WTC11 (cell line): Measurements from ENCODE around the gene LRP11. TPM values are rescaled to one million over a fixed set of nuclear protein-coding genes. Genes with fewer than 3 reads are reported as not detected.

Source experiments
- ATAC-seq: fragments of 200-7000 bp; cut with Tn5 transposase; 2 replicates; pipeline ENCODE4 v1.10.0; 2021; ENCODE audit warnings: mild to moderate bottlenecking, moderate library complexity
- CTCF ChIA-PET: fragments of 300-600 bp; sonication (Branson Sonifier 250); formaldehyde crosslinking; loops from one replicate; lab custom pipeline; 2021; ENCODE audit warnings: antibody characterized with exemption; lab: Charles Lee
- POLR2A ChIA-PET: fragments of 350-600 bp; sonication (Branson Sonifier 250); formaldehyde crosslinking; loops from one replicate; lab custom pipeline; 2021; ENCODE audit warnings: antibody characterized with exemption; lab: Charles Lee
- DNase-seq: peaks from one replicate; pipeline ENCODE4 v3.0.0; 2021; ENCODE audit warnings: low spot score
- H3K27ac Mint-ChIP-seq: 2 replicates; pipeline ENCODE4 v1.8.0; 2021; ENCODE audit warnings: mixed read lengths
- H3K27me3 Mint-ChIP-seq: 2 replicates; pipeline ENCODE4 v1.8.0; 2021; ENCODE audit warnings: low read depth, mild to moderate bottlenecking, moderate library complexity, mixed read lengths
- H3K36me3 Mint-ChIP-seq: 2 replicates; pipeline ENCODE4 v1.8.0; 2021; ENCODE audit warnings: mixed read lengths
- H3K4me1 Mint-ChIP-seq: 2 replicates; pipeline ENCODE4 v1.8.0; 2022; ENCODE audit warnings: mixed read lengths
- H3K4me3 Mint-ChIP-seq: 2 replicates; pipeline ENCODE4 v1.8.0; 2021; ENCODE audit warnings: mild to moderate bottlenecking, moderate library complexity, mixed read lengths
- H3K9me3 Mint-ChIP-seq: 2 replicates; pipeline ENCODE4 v1.8.0; 2021; ENCODE audit warnings: mixed read lengths
- ATF3 ChIP-seq: sonication (generic); formaldehyde crosslinking; conservative IDR thresholded peaks from 2 replicates; pipeline ENCODE4 v1.8.1; 2022; ENCODE audit warnings: mild to moderate bottlenecking, missing genetic modification reagents
- CREM ChIP-seq: sonication (generic); formaldehyde crosslinking; IDR thresholded peaks from 2 replicates; pipeline ENCODE4 v1.8.1; 2022; ENCODE audit warnings: mild to moderate bottlenecking, missing genetic modification reagents, moderate library complexity
- E2F4 ChIP-seq: sonication (generic); formaldehyde crosslinking; IDR thresholded peaks from 2 replicates; pipeline ENCODE4 v1.8.1; 2022; ENCODE audit warnings: low read depth, mild to moderate bottlenecking, moderate library complexity, missing genetic modification reagents, borderline replicate concordance
- ELF4 ChIP-seq: sonication (generic); formaldehyde crosslinking; IDR thresholded peaks from 2 replicates; pipeline ENCODE4 v1.8.1; 2022; ENCODE audit warnings: low read depth, mild to moderate bottlenecking, moderate library complexity, missing genetic modification reagents
- ERG ChIP-seq: fragments of 250-450 bp; sonication (Bioruptor Pico); IDR thresholded peaks from 2 replicates; pipeline ENCODE4 v1.8.0; 2021; ENCODE audit warnings: mild to moderate bottlenecking
- FOXJ3 ChIP-seq: sonication (generic); formaldehyde crosslinking; IDR thresholded peaks from 2 replicates; pipeline ENCODE4 v1.9.0; 2021; ENCODE audit warnings: missing genetic modification reagents, mild to moderate bottlenecking, borderline replicate concordance
- FOXP4 ChIP-seq: sonication (generic); formaldehyde crosslinking; IDR thresholded peaks from 2 replicates; pipeline ENCODE4 v1.8.0; 2022; ENCODE audit warnings: mild to moderate bottlenecking, missing genetic modification reagents
- GABPB1 ChIP-seq: sonication (generic); formaldehyde crosslinking; IDR thresholded peaks from 2 replicates; pipeline ENCODE4 v1.8.1; 2023; ENCODE audit warnings: mild to moderate bottlenecking, missing genetic modification reagents
- JAZF1 ChIP-seq: fragments of 250-450 bp; sonication (Bioruptor Pico); IDR thresholded peaks from 2 replicates; pipeline ENCODE4 v1.9.0; 2021; ENCODE audit warnings: moderate library complexity, mild to moderate bottlenecking, inconsistent platforms
- MLX ChIP-seq: sonication (generic); formaldehyde crosslinking; IDR thresholded peaks from 2 replicates; pipeline ENCODE4 v1.8.1; 2023; ENCODE audit warnings: mild to moderate bottlenecking, missing genetic modification reagents, moderate library complexity
- NFYB ChIP-seq: sonication (generic); formaldehyde crosslinking; conservative IDR thresholded peaks from 2 replicates; pipeline ENCODE4 v1.8.0; 2022; ENCODE audit warnings: low read depth, missing genetic modification reagents
- NR1H2 ChIP-seq: sonication (generic); formaldehyde crosslinking; IDR thresholded peaks from 2 replicates; pipeline ENCODE4 v1.9.0; 2021; ENCODE audit warnings: mild to moderate bottlenecking, moderate library complexity, missing genetic modification reagents
- OVOL2 ChIP-seq: fragments of 250-450 bp; sonication (Bioruptor Pico); IDR thresholded peaks from 2 replicates; pipeline ENCODE4 v1.9.0; 2021; ENCODE audit warnings: mild to moderate bottlenecking, borderline replicate concordance
- PRDM15 ChIP-seq: sonication (generic); formaldehyde crosslinking; IDR thresholded peaks from 2 replicates; pipeline ENCODE4 v1.8.0; 2022; ENCODE audit warnings: missing genetic modification reagents
- SMAD3 ChIP-seq: sonication (generic); formaldehyde crosslinking; IDR thresholded peaks from 2 replicates; pipeline ENCODE4 v1.8.0; 2022; ENCODE audit warnings: missing genetic modification reagents, mild to moderate bottlenecking, borderline replicate concordance
- TP53 ChIP-seq: sonication (generic); formaldehyde crosslinking; IDR thresholded peaks from 2 replicates; pipeline ENCODE4 v1.8.1; 2023; ENCODE audit warnings: mild to moderate bottlenecking, missing genetic modification reagents
- ZNF512 ChIP-seq: sonication (generic); formaldehyde crosslinking; IDR thresholded peaks from 2 replicates; pipeline ENCODE4 v1.8.1; 2022; ENCODE audit warnings: missing genetic modification reagents, borderline replicate concordance
- ZSCAN18 ChIP-seq: fragments of 250-450 bp; sonication (Bioruptor Pico); IDR thresholded peaks from 2 replicates; pipeline ENCODE4 v2.1.2; 2022; ENCODE audit warnings: mild to moderate bottlenecking, moderate library complexity
- total RNA-seq: library from RNA; stranded (reverse); gene quantifications from 3 replicates; pipeline ENCODE4 v1.2.3, GENCODE V29; 2021

The LRP11 gene
- total RNA-seq, 1 experiment from 2014 or later: 19.8 TPM

- TF ChIP-seq SMAD3 (CRISPR knock-in tag) (no peak), CREM (no peak), FOXP4 (CRISPR knock-in tag) (no peak), ZNF512 (CRISPR knock-in tag) (no peak), JAZF1 (CRISPR knock-in tag) (no peak), MLX (CRISPR knock-in tag) (no peak), ELF4 (CRISPR knock-in tag) (no peak)
These were observed 35.9 kb upstream of the LRP11 start (continued) for GRCh38 chr6:149899926-149900619.

GRCh38 chr6:149899486-149899885 is 35.3 kb upstream of the LRP11 start:
- no peaks in the 10 kb centered on the region; the same call in 1 of the 2 replicates for H3K27me3 Mint-ChIP-seq
- H3K27ac Mint-ChIP-seq: no peak overlapping the region
- no peaks in the 10 kb centered on the region for H3K36me3 Mint-ChIP-seq
- CTCF ChIA-PET: interaction anchor here (0.6 kb wide), 1 partner anchor 85 kb away, joined by 3 read pairs; no protein-coding TSS in a partner anchor
- no peak overlapping the region for H3K4me3 Mint-ChIP-seq
- POLR2A ChIA-PET: no interaction called here
- no peak for DNase-seq
- H3K4me1 Mint-ChIP-seq: peaks cover 13% of the 10 kb centered on the region
- H3K9me3 Mint-ChIP-seq: no peaks in the 10 kb centered on the region
- no peak for TF ChIP-seq GABPB1 (CRISPR knock-in tag)
- TF ChIP-seq NFYB (CRISPR knock-in tag): no peak
- TF ChIP-seq OVOL2 (CRISPR knock-in tag): no peak
- no peak for TF ChIP-seq TP53 (CRISPR knock-in tag)
- TF ChIP-seq NR1H2 (CRISPR knock-in tag): no peak
- TF ChIP-seq E2F4: no peak
- no peak for TF ChIP-seq ATF3
- ATAC-seq: no peak

- Mint-ChIP-seq H3K4me1 (peaks cover 14% of the 10 kb centered on the region), H3K9me3 (no peaks in the 10 kb centered on the region), H3K4me3 (no peak overlapping the region), H3K27me3 (no peaks in the 10 kb centered on the region; the same call in 1 of the 2 replicates), H3K36me3 (no peaks in the 10 kb centered on the region), H3K27ac (no peak overlapping the region)
- DNase-seq: no peak
- TF ChIP-seq ZSCAN18: no peak
- TF ChIP-seq FOXJ3: no peak
- TF ChIP-seq ERG: no peak
- no peak for TF ChIP-seq PRDM15 (CRISPR knock-in tag)
- POLR2A ChIA-PET: no interaction called here
- CTCF ChIA-PET: interaction anchor here (0.6 to 1.1 kb wide), 7 partner anchors 13 to 67 kb away, joined by 3 to 9 read pairs (median 3); no protein-coding TSS in a partner anchor
- no peak for ATAC-seq
These were observed 34.8 kb upstream of the LRP11 start for GRCh38 chr6:149898966-149899365.
